ENCODE measurements around the gene ADGRG2.
"Not testable (repeated sequence)": the region's sequence is repeated elsewhere in the genome, so short reads cannot be mapped to it uniquely, and the experiment has no call there.

Gene ADGRG2

GRCh38 chrX:19049110-19049509 lies 73.2 kb downstream of the ADGRG2 start:
- Mint-ChIP-seq H3K9me3 (no peaks in the 10 kb centered on the region), H3K4me1 (no peaks in the 10 kb centered on the region), H3K4me3 (no peak overlapping the region), H3K27ac (no peak overlapping the region), H3K27me3 (no peaks in the 10 kb centered on the region)
- no peak for DNase-seq
- ATAC-seq = no peak

- ATAC-seq (no peak), DNase-seq (no peak)
- Mint-ChIP-seq H3K9me3 (no peaks in the 10 kb centered on the region), H3K27ac (no peak overlapping the region), H3K27me3 (no peaks in the 10 kb centered on the region), H3K4me1 (no peaks in the 10 kb centered on the region), H3K4me3 (no peak overlapping the region)
Observed at GRCh38 chrX:19046343-19047215, 75.7 kb downstream of the ADGRG2 start.

- no peaks in the 10 kb centered on the region for H3K9me3 Mint-ChIP-seq
- DNase-seq = no peak
- H3K27me3 Mint-ChIP-seq = no peaks in the 10 kb centered on the region
- H3K4me3 Mint-ChIP-seq = no peak overlapping the region
- no peak overlapping the region for H3K27ac Mint-ChIP-seq
- H3K4me1 Mint-ChIP-seq = no peaks in the 10 kb centered on the region
- ATAC-seq = no peak
Observed at GRCh38 chrX:19040373-19040772, 81.9 kb downstream of the ADGRG2 start.

GRCh38 chrX:19034025-19034424 lies 88.2 kb downstream of the ADGRG2 start:
- no peak for ATAC-seq
- H3K27me3 Mint-ChIP-seq = no peaks in the 10 kb centered on the region
- H3K4me1 Mint-ChIP-seq = no peaks in the 10 kb centered on the region
- no peak overlapping the region for H3K4me3 Mint-ChIP-seq
- H3K27ac Mint-ChIP-seq = no peak overlapping the region
- no peak for DNase-seq
- H3K9me3 Mint-ChIP-seq = no peaks in the 10 kb centered on the region

- Mint-ChIP-seq H3K27me3 (no peaks in the 10 kb centered on the region), H3K4me3 (no peak overlapping the region), H3K9me3 (no peaks in the 10 kb centered on the region), H3K4me1 (no peaks in the 10 kb centered on the region), H3K27ac (no peak overlapping the region)
- no peak for ATAC-seq
- no peak for DNase-seq
Observed at GRCh38 chrX:19030805-19031204, 91.5 kb downstream of the ADGRG2 start.

GRCh38 chrX:19028560-19028959 lies 93.7 kb downstream of the ADGRG2 start:
- ATAC-seq (no peak), DNase-seq (no peak)
- Mint-ChIP-seq H3K27ac (no peak overlapping the region), H3K4me1 (no peaks in the 10 kb centered on the region), H3K9me3 (no peaks in the 10 kb centered on the region), H3K27me3 (no peaks in the 10 kb centered on the region), H3K4me3 (no peak overlapping the region)

GRCh38 chrX:19024366-19024765 lies 97.9 kb downstream of the ADGRG2 start:
- no peak for ATAC-seq
- H3K4me3 Mint-ChIP-seq = no peak overlapping the region
- no peaks in the 10 kb centered on the region for H3K4me1 Mint-ChIP-seq
- H3K9me3 Mint-ChIP-seq = no peaks in the 10 kb centered on the region
- no peak for DNase-seq
- H3K27ac Mint-ChIP-seq = no peak overlapping the region
- H3K27me3 Mint-ChIP-seq = no peaks in the 10 kb centered on the region

GRCh38 chrX:19019996-19020395 lies 102.3 kb downstream of the ADGRG2 start:
- DNase-seq (no peak), ATAC-seq (no peak)
- H3K27ac Mint-ChIP-seq = no peak overlapping the region
- H3K4me3 Mint-ChIP-seq = no peak overlapping the region
- no peaks in the 10 kb centered on the region for H3K27me3 Mint-ChIP-seq
- H3K9me3 Mint-ChIP-seq = no peaks in the 10 kb centered on the region
- no peaks in the 10 kb centered on the region for H3K4me1 Mint-ChIP-seq

GRCh38 chrX:19017271-19017670 lies 105.0 kb downstream of the ADGRG2 start:
- ATAC-seq = no peak
- DNase-seq = no peak
- no peak overlapping the region for H3K4me3 Mint-ChIP-seq
- no peaks in the 10 kb centered on the region for H3K9me3 Mint-ChIP-seq
- H3K27ac Mint-ChIP-seq = no peak overlapping the region
- H3K4me1 Mint-ChIP-seq = no peaks in the 10 kb centered on the region
- no peaks in the 10 kb centered on the region for H3K27me3 Mint-ChIP-seq

- not testable (repeated sequence) for DNase-seq, ATAC-seq, H3K9me3 Mint-ChIP-seq, H3K27me3 Mint-ChIP-seq, H3K4me3 Mint-ChIP-seq, H3K27ac Mint-ChIP-seq, H3K4me1 Mint-ChIP-seq
Observed at GRCh38 chrX:19016614-19017013, 105.7 kb downstream of the ADGRG2 start.

- Mint-ChIP-seq H3K27ac (no peak overlapping the region), H3K27me3 (no peaks in the 10 kb centered on the region), H3K4me1 (no peaks in the 10 kb centered on the region), H3K4me3 (no peak overlapping the region), H3K9me3 (no peaks in the 10 kb centered on the region)
- DNase-seq (no peak), ATAC-seq (no peak)
Observed at GRCh38 chrX:19007868-19008267, 114.4 kb downstream of the ADGRG2 start.

GRCh38 chrX:19007011-19007410 lies 115.3 kb downstream of the ADGRG2 start:
- no peak overlapping the region for H3K27ac Mint-ChIP-seq
- ATAC-seq = no peak
- no peak overlapping the region for H3K4me3 Mint-ChIP-seq
- no peaks in the 10 kb centered on the region for H3K4me1 Mint-ChIP-seq
- H3K9me3 Mint-ChIP-seq = no peaks in the 10 kb centered on the region
- H3K27me3 Mint-ChIP-seq = no peaks in the 10 kb centered on the region
- DNase-seq = no peak

- Mint-ChIP-seq H3K27ac (no peak overlapping the region), H3K4me3 (no peak overlapping the region), H3K27me3 (no peaks in the 10 kb centered on the region), H3K9me3 (no peaks in the 10 kb centered on the region), H3K4me1 (no peaks in the 10 kb centered on the region)
- ATAC-seq = peak; percentile 40
- no peak for DNase-seq
Observed at GRCh38 chrX:19005909-19006308, 116.4 kb downstream of the ADGRG2 start.

GRCh38 chrX:19003756-19004155 lies 118.5 kb downstream of the ADGRG2 start:
- DNase-seq (no peak), ATAC-seq (no peak)
- no peaks in the 10 kb centered on the region for H3K9me3 Mint-ChIP-seq
- H3K4me3 Mint-ChIP-seq = no peak overlapping the region
- no peak overlapping the region for H3K27ac Mint-ChIP-seq
- H3K4me1 Mint-ChIP-seq = no peaks in the 10 kb centered on the region
- H3K27me3 Mint-ChIP-seq = no peaks in the 10 kb centered on the region

- no peak for DNase-seq
- no peaks in the 10 kb centered on the region for H3K4me1 Mint-ChIP-seq
- H3K27me3 Mint-ChIP-seq = no peaks in the 10 kb centered on the region
- no peak overlapping the region for H3K4me3 Mint-ChIP-seq
- no peak overlapping the region for H3K27ac Mint-ChIP-seq
- no peaks in the 10 kb centered on the region for H3K9me3 Mint-ChIP-seq
- no peak for ATAC-seq
Observed at GRCh38 chrX:18998653-18999052, 123.6 kb downstream of the ADGRG2 start.

GRCh38 chrX:18997916-18998315 lies 124.4 kb downstream of the ADGRG2 start:
- H3K4me3 Mint-ChIP-seq = no peak overlapping the region
- no peak for ATAC-seq
- no peaks in the 10 kb centered on the region for H3K9me3 Mint-ChIP-seq
- H3K27ac Mint-ChIP-seq = no peak overlapping the region
- DNase-seq = no peak
- no peaks in the 10 kb centered on the region for H3K27me3 Mint-ChIP-seq
- no peaks in the 10 kb centered on the region for H3K4me1 Mint-ChIP-seq

- H3K27ac Mint-ChIP-seq = no peak overlapping the region
- no peak for DNase-seq
- no peaks in the 10 kb centered on the region for H3K4me1 Mint-ChIP-seq
- ATAC-seq = no peak
- no peak overlapping the region for H3K4me3 Mint-ChIP-seq
- no peaks in the 10 kb centered on the region for H3K9me3 Mint-ChIP-seq
- H3K27me3 Mint-ChIP-seq = no peaks in the 10 kb centered on the region
Observed at GRCh38 chrX:18996536-18996935, 125.7 kb downstream of the ADGRG2 start.
